ENCODE data around the gene HPX. TPM values are rescaled to one million over a fixed set of nuclear protein-coding genes. Genes with fewer than 3 reads are reported as not detected.

The HPX gene, protein sequence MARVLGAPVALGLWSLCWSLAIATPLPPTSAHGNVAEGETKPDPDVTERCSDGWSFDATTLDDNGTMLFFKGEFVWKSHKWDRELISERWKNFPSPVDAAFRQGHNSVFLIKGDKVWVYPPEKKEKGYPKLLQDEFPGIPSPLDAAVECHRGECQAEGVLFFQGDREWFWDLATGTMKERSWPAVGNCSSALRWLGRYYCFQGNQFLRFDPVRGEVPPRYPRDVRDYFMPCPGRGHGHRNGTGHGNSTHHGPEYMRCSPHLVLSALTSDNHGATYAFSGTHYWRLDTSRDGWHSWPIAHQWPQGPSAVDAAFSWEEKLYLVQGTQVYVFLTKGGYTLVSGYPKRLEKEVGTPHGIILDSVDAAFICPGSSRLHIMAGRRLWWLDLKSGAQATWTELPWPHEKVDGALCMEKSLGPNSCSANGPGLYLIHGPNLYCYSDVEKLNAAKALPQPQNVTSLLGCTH
- total RNA-seq = 2.5 TPM in 1 of 2 replicates, not detected in the other

DNA sequence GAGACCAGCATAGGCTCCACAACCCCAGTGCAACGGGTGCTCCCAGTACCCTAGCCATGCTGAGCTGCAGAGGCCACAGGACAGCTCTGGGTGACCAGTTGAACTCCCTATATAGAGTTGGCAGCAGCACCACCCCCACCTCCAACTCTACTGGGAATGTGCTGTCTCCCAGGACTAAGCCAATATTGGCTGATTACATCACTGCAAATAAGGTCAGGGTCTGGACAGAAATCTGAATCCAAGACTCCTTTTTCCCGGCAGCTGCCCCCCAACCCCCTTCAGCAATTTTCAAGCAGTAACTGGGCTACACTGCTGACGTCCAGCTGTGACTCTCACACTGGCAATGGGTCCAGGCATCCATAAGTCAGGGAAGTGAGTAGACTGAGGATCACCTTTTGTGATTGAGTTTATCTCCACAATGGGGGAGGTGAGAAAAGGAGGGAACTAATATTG is at the start of gene HPX:
HPX (minus strand) TSS at position 82 of the 453 bp plus-strand sequence; CDS start at position 58, 24 bp downstream.
- no peak for DNase-seq (ENCODE audit: extremely low read depth, low read depth, low spot score)

DNA sequence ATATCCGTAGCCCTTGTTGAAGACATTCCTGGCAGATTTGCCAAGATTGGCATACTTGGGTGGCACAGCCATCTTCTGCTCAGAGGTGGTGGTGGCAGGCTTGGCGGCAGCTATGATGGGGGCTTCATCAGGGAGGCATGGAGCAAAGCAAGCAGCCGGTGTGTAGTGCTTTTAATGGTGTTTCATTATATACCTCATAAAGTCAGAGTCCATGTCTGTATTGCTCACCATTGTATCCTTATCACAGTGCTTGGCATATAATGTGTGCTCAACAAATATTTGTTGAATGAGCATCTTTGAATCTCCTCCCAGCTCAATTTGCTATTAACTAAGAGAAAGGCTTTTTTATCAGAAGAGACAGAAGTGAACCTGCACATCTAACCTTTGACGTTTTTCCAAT is 48.5 kb upstream of the HPX start:
- DNase-seq (ENCODE audit: extremely low read depth, low read depth, low spot score) = no peak

DNA sequence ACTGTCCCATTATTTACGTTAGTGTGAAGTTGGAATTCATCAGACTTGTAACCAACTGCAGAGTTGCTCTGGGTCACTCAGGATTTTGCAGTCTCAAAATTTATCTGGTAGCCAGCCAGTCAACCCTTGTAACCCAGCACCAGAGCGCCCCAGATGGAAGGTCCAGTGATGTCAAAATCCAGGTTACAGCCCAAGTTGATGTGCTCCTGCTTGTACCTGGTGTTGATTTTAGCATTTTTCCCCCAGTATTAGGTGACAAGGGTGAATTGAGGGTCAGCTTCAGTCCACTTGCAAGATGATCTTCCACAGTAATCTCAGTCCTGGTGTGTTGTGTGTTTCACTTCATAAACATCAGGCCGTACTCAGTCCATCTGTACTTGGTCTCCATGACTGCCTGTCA is 48.0 kb upstream of the HPX start:
- DNase-seq (ENCODE audit: extremely low read depth, low read depth, low spot score) = no peak

DNA sequence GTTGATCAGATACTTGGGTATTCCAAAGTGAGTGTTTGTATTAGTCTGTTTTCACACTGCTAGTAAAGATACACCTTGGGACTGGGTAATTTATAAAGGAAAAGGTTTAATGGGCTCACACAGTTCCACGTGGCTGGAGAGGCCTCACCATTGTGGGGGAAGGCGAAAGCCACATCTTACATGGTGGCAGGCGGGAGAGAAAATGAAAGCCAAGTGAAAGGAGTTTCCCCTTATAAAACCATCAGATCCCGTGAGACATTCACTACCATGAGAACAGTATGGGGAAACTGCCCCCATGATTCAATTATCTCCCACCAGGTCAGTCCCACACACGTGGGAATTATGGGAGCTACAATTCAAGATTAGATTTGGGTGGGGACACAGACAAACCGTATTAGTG is 47.6 kb upstream of the HPX start:
- DNase-seq (ENCODE audit: extremely low read depth, low read depth, low spot score) = no peak

DNA sequence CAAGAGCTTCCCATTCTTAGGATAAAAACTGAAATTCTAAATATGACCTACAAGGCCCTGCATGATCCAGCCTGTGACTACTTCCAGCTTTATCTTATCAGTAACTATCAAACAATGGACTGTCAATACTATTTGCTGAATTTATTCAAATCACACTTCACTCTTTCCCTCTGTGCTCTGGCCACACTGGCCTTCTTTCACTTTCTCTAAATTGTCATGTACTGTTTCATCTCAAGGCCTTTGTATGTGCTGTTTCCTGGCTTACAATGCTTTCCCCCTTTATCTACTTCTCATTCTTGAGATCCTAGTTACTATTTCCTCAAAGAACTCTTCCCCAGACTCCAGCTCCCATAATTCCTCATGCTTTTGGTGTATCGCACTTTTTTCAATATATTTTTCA is 46.2 kb upstream of the HPX start:
- no peak for DNase-seq (ENCODE audit: extremely low read depth, low read depth, low spot score)

DNA sequence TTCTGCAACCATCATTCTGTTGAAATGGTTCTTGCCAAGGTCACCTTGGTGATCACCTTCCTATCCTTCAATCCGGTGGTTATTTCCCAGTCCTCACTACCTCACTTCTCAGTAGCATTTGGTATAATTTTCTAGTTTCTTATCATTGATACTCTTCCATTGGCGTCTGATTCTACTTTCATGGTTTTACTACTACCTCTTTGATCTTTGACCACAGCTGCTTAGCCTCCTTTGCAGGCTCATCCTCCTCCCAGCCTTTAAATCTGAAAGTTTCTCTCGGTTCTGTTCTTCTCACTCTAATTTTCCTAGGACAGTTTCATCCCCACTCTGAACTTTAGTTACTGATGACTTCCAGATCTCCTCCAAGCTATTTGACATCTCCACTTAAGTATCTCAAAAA is 45.5 kb upstream of the HPX start:
- no peak for DNase-seq (ENCODE audit: extremely low read depth, low read depth, low spot score)

DNA sequence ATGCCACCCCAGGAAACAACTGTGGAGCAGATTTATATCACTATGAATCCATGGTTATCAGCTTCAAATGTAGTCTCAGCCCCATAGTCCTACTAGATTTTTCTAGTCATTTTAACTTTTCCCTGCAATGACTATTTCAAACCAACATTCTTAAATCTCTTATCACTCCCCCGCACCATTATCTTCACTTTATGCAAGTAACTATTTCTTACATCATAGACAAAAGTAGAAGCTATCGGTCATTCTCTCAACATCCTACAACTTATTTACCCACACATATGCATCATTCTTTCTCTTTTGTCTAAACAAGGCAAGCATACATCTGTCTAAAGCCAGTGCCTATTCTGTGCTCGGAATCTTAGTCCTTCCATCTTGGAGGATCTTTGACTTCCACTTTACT is 44.9 kb upstream of the HPX start:
- no peak for DNase-seq (ENCODE audit: extremely low read depth, low read depth, low spot score)

DNA sequence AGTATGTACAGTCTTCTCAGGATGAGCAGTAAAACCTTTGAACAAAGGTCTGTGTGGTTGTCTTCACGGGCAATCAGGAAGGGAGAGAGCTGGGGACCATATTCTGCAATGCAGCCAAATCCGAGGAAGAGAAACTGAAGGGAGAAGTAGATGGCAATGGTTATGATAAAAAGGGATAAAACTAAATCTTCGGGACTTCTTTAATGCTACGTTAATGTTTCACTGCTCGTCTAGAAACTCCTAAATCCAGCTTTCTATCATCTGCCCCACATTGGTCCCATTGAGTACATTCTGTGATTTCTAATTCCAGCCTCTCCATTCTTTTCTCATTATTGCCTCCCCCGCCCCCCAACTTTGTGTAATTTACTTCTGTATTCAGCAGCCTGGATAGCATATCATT is 42.2 kb upstream of the HPX start:
- DNase-seq (ENCODE audit: extremely low read depth, low read depth, low spot score) = no peak

DNA sequence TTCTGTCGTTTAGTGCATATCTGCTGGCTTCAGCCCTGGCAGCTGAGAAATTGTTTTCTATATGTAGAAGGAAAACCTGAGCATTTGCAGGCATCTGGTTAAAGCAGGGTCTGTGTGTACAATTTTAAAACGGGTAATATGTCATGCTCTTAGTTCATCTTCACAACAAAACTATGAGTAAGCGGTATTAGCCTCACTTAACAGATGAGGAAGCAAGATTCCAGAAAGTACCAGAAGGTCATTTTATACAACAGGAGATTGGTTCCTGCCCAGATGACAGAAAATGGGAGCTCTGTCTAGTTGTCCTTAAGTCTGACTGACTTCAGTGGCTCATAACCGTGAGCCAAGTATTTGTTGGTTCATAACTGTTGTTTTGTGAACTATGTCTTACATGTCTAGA is 41.7 kb upstream of the HPX start:
- no peak for DNase-seq (ENCODE audit: extremely low read depth, low read depth, low spot score)

DNA sequence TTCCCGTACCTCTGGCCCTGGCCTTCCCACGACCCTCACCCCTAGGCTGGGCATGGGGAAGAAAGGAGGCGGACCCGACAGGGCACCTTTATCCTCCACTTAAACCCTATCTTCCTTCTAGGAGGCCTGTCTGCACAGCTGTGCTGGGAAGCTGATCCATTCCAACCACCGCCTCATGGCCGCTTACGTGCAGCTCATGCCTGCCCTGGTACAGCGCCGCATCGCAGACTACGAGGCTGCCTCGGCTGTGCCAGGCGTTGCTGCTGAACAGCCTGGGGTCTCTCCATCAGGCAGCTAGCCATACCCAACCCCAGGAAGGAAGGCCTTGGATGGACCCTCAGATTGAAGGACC is 41.1 kb upstream of the HPX start:
- no peak for DNase-seq (ENCODE audit: extremely low read depth, low read depth, low spot score)

DNA sequence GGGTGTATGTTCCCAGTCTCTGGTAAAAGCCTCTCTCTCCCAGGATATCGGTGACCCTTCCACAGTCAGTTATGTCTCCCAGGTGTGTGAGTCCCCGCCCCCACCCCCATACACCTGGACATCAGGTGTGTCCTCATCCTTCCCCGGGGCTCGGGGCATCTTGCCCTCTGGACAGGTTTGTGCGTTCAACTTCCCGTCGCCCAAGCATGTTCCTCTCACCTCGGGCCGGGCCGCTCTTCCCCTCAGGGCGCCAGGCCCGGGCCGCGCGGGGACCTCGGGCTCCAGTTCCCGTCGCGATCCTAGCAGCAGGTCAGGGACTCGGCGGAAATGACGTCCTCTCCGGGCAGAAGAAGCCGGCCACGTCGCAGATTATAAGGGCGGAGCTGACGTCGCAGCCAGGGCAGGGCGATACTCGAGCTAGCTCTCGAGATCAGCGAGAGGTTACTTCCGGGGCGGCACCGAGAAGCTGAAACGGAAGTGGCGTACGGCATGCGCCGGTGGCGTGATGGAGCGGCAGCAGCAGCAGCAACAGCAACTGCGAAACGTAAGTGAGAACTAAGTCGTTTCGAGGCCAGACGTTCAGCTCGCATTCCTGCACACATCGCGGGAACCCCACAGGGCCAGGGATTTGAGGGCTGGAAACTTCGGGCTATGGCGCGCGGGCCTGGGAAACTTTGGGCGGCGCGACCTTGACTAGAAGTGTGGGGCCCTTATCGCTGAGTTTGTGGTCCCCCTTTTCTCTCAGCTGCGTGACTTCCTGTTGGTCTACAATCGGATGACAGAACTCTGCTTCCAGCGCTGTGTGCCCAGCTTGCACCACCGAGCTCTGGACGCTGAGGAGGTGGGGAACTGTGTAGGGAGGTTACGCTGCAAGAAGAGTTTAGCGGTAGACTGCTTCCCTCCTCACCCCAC is 40.5 kb upstream of the HPX start, which contains the start of the genes ARFIP2 and TIMM10B:
ARFIP2 (minus strand) TSS at position 320 of the 912 bp plus-strand sequence. CDS start 910 bp downstream, outside the sequence.
TIMM10B (plus strand) TSS at position 490 of the 912 bp plus-strand sequence; CDS start at position 506, 16 bp downstream.
- DNase-seq (ENCODE audit: extremely low read depth, low read depth, low spot score) = peak; percentile 79

DNA sequence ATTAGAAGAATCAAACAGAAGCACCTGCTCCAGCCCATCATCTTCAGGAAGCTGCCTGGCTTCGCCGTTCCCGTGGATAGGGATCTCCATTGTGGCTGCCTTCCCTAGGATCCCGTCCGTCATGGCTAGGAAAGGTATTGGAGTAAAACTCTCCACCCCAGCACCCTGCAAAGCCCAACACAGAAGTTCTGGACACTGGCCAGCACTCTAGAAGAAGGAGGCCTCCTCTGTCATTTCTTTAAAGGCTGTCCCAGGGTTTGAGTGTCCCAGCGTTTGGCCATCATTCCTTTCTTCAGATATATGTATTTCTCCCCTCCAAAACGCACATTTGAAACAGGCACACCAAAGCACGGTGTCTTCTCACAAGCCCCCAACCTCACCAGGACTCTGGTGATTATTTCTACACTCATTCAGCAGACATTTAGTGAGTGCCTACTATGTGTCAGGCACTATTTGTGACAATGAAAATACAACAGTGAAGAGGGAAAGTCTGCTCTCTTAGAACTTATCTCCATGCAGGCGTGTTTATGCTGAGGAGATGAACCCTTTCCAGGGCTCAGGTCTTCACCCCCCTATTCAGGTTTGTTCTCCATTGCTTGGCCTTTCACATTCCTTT is 39.6 kb upstream of the HPX start:
- no peak for DNase-seq (ENCODE audit: extremely low read depth, low read depth, low spot score)

DNA sequence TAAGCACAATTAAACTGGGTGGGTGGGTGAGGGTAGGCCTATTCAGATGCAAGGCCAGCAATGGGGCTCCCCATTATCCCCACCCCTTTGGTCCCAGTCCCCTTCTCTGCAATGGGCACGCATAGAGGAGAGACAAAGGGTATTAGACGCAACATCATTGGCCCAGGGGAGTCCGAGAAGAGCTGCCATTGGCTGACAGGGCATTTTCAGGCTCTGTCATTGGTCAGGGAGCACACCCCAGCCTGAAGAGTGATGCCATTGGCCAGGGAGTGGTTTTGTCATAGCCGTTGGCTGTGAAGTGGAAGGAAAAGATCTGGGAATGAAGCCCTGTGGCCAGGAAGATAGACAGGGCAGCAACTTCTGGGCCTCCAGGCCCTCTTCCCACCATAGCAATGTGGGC is 35.8 kb upstream of the HPX start:
- no peak for DNase-seq (ENCODE audit: extremely low read depth, low read depth, low spot score)

DNA sequence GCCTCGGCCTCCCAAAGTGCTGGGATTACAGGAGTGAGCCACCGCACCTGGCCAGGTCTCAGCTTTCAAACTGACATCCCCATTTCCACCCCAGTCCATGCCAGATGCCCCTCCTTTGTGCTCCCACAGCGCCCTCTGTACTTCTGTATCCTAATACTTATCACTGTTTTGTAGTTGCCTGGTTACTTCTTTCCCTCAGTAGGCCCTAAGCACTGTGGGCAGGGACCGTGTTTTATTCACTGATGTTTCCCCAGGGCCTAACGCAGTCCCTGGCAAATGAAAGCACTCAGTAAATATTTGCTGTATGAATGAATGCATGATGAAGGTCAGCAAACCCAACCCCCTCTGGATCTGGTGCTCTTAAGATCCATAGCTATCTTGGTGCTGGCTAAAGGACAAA is 35.1 kb upstream of the HPX start:
- DNase-seq (ENCODE audit: extremely low read depth, low read depth, low spot score) = no peak

DNA sequence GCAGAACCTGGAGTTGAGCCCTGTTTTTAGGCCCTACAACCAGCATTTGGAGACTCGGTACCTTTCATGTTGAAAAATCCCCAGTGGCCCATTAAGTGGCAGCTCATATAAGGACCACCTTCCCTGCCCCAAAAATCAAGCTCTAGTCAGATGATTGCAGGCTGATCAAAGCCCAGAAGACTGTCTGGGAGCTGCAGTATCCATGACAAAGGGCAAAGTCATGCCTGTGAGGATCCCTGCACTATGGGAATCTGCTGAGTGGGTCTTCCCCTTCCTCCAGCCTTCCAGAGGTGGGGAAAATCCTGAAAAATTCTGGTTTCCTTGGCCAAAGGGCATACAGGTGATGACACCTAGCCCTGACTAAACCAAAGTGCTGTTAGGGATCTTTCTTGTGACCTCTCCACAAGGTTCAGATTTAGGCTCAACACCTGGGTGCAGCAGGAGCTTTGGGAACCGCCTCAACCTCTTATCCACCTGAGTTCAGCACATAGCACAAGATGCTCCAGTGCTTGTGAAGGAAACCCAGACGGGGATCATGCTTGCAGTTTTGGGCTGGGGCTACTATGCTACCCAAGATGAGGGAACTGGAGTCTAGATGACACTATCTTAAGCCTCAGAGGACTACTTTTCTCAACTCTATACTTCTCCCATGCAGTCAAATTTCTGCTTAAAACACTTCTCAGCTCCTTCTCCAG is 34.2 kb upstream of the HPX start:
- no peak for DNase-seq (ENCODE audit: extremely low read depth, low read depth, low spot score)

DNA sequence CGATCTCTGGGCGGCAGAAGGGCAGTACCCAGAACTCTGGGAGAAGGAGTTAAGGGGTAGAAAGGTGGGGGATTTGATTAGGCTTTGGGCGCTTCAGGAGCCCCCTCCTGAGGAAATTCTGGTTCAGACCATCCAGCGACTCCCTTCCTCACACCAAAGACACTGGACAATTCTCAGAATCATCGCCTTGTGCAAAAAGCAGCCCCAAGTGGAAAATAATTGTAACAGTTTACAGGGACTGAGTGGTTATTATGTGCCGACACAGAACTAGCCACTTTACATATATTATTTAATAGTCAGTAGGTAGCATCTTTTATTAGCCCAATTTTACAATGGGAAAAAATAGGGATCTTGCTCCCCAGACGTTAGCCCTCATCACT is 33.6 kb upstream of the HPX start:
- no peak for DNase-seq (ENCODE audit: extremely low read depth, low read depth, low spot score)

DNA sequence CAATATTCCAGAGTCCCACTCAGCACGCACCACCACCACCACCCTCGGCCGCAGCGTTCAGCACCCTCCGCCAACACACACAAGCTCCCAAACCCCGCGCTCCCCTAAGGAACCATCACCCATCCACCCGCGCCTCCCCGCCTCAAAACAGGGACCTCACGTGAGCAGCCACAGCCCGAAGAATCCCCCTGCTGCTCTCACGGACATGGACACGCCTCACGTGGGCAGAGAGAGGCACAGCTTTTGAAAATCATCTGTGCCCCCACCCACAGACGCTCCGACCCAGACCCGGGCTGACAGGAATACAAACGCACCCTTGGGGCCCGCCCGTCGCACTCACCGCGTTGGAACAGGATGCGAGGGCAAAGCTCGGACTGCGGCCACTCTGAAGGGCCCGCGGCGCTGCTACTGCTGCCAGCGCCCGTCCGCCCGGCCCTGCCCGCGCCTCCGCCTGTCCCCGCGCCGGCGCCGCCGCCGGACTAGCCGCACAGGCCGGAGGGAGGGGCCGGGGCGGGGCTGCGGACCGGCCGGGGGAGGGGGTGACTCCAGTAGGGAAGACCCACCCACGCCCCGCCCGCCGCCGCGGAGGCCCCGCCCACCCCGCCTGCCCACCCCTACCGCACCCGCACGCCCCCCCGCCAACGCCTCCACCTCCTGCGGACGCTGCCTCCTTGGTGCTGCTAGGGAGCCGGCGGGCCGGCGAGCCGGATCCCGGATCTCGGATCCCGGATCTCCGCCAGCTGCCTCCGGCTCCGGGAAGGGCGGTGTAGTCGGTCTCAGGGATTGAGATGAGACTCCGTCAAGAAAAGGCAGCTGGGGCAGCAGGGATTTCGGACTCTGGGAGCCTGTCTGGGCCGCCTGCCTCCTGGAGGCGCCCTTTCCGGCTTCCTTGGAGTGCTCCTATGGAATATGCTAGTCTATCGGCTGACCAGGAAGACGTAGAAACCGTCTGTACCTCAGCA is 32.9 kb upstream of the HPX start, which contains the start of gene TRIM3:
TRIM3 (minus strand) TSS at position 491 of the 962 bp plus-strand sequence. CDS start 8,246 bp downstream, outside the sequence.
- DNase-seq (ENCODE audit: extremely low read depth, low read depth, low spot score) = no peak

DNA sequence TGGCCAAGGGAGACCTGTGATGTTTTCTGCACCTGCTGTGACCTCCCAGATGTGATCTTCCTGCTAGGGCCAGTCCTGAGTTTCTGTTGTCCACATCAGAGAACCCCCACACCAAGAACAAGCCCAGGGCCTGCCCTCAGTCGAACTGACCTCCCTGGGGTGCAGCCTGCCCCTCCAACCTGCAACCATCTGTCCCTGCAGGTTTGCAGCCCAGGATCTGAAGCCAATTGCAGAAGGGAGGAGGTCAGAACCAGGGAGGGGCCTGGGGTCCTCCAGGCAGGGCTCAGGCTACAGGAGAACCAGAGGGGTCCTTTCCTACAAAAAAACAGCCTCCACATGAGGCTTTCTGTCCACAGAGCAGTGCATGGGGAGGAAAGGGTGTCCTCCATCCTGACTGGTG is 32.1 kb upstream of the HPX start:
- DNase-seq (ENCODE audit: extremely low read depth, low read depth, low spot score) = no peak

DNA sequence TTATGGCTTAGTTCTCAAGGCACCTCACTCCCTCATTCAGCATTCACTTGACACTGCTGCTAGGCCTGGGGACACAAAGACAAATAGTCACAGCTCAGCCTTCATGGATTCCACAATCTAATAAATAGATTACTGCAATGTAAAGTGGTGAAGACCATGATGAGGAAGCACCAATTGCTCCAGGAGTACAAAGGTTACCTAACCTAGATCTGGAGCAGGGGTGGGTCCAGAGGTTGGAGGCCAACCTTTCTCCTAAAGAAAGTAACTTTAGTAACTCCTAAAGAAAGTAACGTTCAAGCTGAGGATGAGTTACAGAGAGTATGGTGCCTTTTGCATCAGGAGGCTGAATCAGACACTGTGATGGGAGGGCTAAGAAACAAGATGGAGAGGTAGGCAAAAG is 28.8 kb upstream of the HPX start:
- DNase-seq (ENCODE audit: extremely low read depth, low read depth, low spot score) = no peak
